ENCODE results near the gene SMYD2. TPM values are rescaled to one million over a fixed set of nuclear protein-coding genes. Genes with fewer than 3 reads are reported as not detected.

Gene SMYD2, protein sequence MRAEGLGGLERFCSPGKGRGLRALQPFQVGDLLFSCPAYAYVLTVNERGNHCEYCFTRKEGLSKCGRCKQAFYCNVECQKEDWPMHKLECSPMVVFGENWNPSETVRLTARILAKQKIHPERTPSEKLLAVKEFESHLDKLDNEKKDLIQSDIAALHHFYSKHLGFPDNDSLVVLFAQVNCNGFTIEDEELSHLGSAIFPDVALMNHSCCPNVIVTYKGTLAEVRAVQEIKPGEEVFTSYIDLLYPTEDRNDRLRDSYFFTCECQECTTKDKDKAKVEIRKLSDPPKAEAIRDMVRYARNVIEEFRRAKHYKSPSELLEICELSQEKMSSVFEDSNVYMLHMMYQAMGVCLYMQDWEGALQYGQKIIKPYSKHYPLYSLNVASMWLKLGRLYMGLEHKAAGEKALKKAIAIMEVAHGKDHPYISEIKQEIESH
- total RNA-seq (2022; extraction: Qiagen RNA extraction; ENCODE audit: low read depth), result 31.6 to 38.6 TPM (median 34.6 TPM) in 5 replicates

DNA sequence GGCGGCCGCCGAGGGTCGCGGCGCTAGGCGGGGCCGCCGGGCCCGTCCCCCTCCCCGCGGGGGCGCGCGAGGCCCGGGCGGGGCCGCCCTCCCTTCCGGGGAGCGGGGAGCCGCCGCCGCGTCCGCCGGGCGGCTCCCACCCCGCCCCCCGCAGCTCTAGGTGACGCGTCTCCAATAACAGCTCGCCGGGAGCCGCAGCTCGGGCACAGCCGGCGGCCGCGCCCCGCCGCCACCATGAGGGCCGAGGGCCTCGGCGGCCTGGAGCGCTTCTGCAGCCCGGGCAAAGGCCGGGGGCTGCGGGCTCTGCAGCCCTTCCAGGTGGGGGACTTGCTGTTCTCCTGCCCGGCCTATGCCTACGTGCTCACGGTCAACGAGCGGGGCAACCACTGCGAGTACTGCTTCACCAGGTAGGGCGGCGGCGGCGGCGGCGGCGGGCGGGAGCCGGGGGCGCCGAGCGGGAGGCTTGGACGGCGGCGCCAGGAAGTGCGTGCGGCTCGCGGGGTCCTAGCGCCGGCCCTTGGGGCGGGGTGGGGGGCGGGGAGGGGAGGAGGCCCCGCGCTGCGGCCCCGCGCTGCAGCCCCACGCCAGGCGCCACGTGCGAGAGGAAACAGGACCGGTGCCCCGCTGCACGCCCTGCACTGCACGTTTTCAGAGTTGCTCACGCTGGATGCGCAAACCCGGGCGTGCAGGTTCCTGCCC, at the start of gene SMYD2:
SMYD2 (plus strand) TSS at position 139 of the 699 bp plus-strand sequence; CDS start at position 235, 96 bp downstream.

Measured in A549 treated with DMSO at 1 μM for 4 hours (cell line).